GM23338 (cell line): ENCODE results near the gene NPR2. TPM values are rescaled to one million over a fixed set of nuclear protein-coding genes. Genes with fewer than 3 reads are reported as not detected.

ENCODE experiments used
- ATAC-seq: fragments of 200-7000 bp; cut with Tn5 transposase; 3 replicates; pipeline ENCODE4 v1.9.1; 2020
- DNase-seq: peaks from one replicate; pipeline ENCODE4 v3.0.0-alpha.2; 2015; ENCODE audit warnings: low spot score
- H2AFZ ChIP-seq: fragments of 200-600 bp; sonication (generic); 2 replicates; pipeline ENCODE4 v1.8.0; 2016; ENCODE audit warnings: antibody characterized with exemption, mild to moderate bottlenecking, moderate library complexity
- H3F3A ChIP-seq: fragments of 200-600 bp; sonication (generic); replicated peaks from 2 replicates; pipeline ENCODE4 v1.8.0; 2017; ENCODE audit warnings: antibody characterized with exemption, mixed run types, low read depth
- H3K27ac ChIP-seq: fragments of 200-600 bp; sonication (generic); 2 replicates; pipeline ENCODE4 v1.6.1; 2016; ENCODE audit warnings: low read depth
- H3K27me3 ChIP-seq: fragments of 200-600 bp; sonication (generic); 2 replicates; pipeline ENCODE4 v1.8.0; 2016; ENCODE audit warnings: mild to moderate bottlenecking, mixed run types, moderate library complexity; ENCODE audit not compliant: insufficient read depth
- H3K36me3 ChIP-seq: fragments of 200-600 bp; sonication (generic); 2 replicates; pipeline ENCODE4 v1.8.0; 2016; ENCODE audit warnings: mild to moderate bottlenecking; ENCODE audit not compliant: insufficient read depth
- H3K4me1 ChIP-seq: fragments of 200-600 bp; sonication (generic); 2 replicates; pipeline ENCODE4 v1.8.0; 2016; ENCODE audit warnings: mild to moderate bottlenecking, moderate library complexity; ENCODE audit not compliant: insufficient read depth
- H3K4me2 ChIP-seq: fragments of 200-600 bp; sonication (generic); 2 replicates; pipeline ENCODE4 v1.7.1; 2017; ENCODE audit warnings: mixed run types
- H3K4me3 ChIP-seq: fragments of 200-600 bp; sonication (generic); 2 replicates; pipeline ENCODE4 v1.6.1; 2016; ENCODE audit warnings: mixed run types
- H3K79me2 ChIP-seq: fragments of 200-600 bp; sonication (generic); replicated peaks from 2 replicates; pipeline ENCODE4 v1.8.0; 2017; ENCODE audit warnings: mild to moderate bottlenecking; ENCODE audit not compliant: insufficient read depth
- H3K9me2 ChIP-seq: fragments of 200-600 bp; sonication (generic); 2 replicates; pipeline ENCODE4 v1.8.0; 2017; ENCODE audit not compliant: insufficient read depth
- H4K20me1 ChIP-seq: fragments of 200-600 bp; sonication (generic); replicated peaks from 2 replicates; pipeline ENCODE4 v1.8.0; 2017; ENCODE audit warnings: mild to moderate bottlenecking; ENCODE audit not compliant: insufficient read depth
- H3K27ac Mint-ChIP-seq: 2 replicates; pipeline ENCODE4 v1.8.0; 2020; ENCODE audit warnings: inconsistent platforms, mild to moderate bottlenecking, moderate library complexity, mixed read lengths
- H3K27me3 Mint-ChIP-seq: 3 replicates; pipeline ENCODE4 v1.8.0; 2022; ENCODE audit warnings: low read depth, mild to moderate bottlenecking, moderate library complexity, mixed read lengths, inconsistent platforms; ENCODE audit not compliant: insufficient read depth, poor library complexity
- H3K36me3 Mint-ChIP-seq: 3 replicates; pipeline ENCODE4 v1.8.0; 2021; ENCODE audit warnings: low read depth, mild to moderate bottlenecking, inconsistent platforms, moderate library complexity, mixed read lengths
- H3K4me1 Mint-ChIP-seq: 3 replicates; pipeline ENCODE4 v1.8.0; 2020; ENCODE audit warnings: mild to moderate bottlenecking, inconsistent platforms, mixed read lengths
- H3K4me3 Mint-ChIP-seq: 3 replicates; pipeline ENCODE4 v1.8.0; 2021; ENCODE audit warnings: moderate library complexity, mild to moderate bottlenecking, inconsistent platforms, mixed read lengths
- H3K9me3 Mint-ChIP-seq: 3 replicates; pipeline ENCODE4 v1.8.0; 2020; ENCODE audit warnings: moderate library complexity, mild to moderate bottlenecking, inconsistent platforms, mixed read lengths
- CREB1 ChIP-seq: fragments of 250-450 bp; sonication (Bioruptor Pico); IDR thresholded peaks from 2 replicates; pipeline ENCODE4 v1.5.0; 2020; ENCODE audit warnings: low read depth, mild to moderate bottlenecking, moderate library complexity
- CTCF ChIP-seq, 2 experiments: fragments of 200-600 bp in 1 of 2; sonication (generic) in 1 of 2; conservative IDR thresholded peaks; 2 replicates each; pipeline versions ENCODE4 v1.5.1 to v1.6.1; 2016 to 2017; ENCODE audit warnings: antibody characterized with exemption in 2 of 2, low read depth in 2 of 2, mild to moderate bottlenecking in 2 of 2, moderate library complexity in 1 of 2
- ETS1 ChIP-seq: IDR thresholded peaks from 2 replicates; pipeline ENCODE4 v1.6.1; 2016; ENCODE audit warnings: antibody characterized with exemption
- EZH2 ChIP-seq: fragments of 200-600 bp; sonication (generic); IDR thresholded peaks from one replicate; pipeline ENCODE4 v1.8.0; 2017; ENCODE audit warnings: antibody characterized with exemption, mild to moderate bottlenecking, low read depth; ENCODE audit not compliant: unreplicated experiment
- EZH2phosphoT487 ChIP-seq: fragments of 200-600 bp; sonication (generic); IDR thresholded peaks from one replicate; pipeline ENCODE4 v1.8.1; 2018; ENCODE audit warnings: antibody characterized with exemption; ENCODE audit not compliant: unreplicated experiment
- JUNB ChIP-seq: IDR thresholded peaks from one replicate; pipeline ENCODE4 v1.6.1; 2016; ENCODE audit warnings: antibody characterized with exemption; ENCODE audit not compliant: unreplicated experiment
- NANOG ChIP-seq: IDR thresholded peaks from 2 replicates; pipeline ENCODE4 v1.6.1; 2016; ENCODE audit warnings: antibody characterized with exemption, borderline replicate concordance
- POLR2AphosphoS5 ChIP-seq: IDR thresholded peaks from 2 replicates; pipeline ENCODE4 v1.6.1; 2016; ENCODE audit warnings: antibody characterized with exemption, low read depth
- REST ChIP-seq: IDR thresholded peaks from one replicate; pipeline ENCODE4 v1.6.1; 2018; ENCODE audit warnings: antibody characterized with exemption; ENCODE audit not compliant: unreplicated experiment
- STAT1 ChIP-seq: IDR thresholded peaks from one replicate; pipeline ENCODE4 v1.6.1; 2016; ENCODE audit warnings: antibody characterized with exemption; ENCODE audit not compliant: unreplicated experiment
- ZNF331 ChIP-seq: fragments of 250-450 bp; sonication (Bioruptor Pico); IDR thresholded peaks from 2 replicates; pipeline ENCODE4 v1.5.0; 2020; ENCODE audit warnings: low read depth, mild to moderate bottlenecking, moderate library complexity
- ZNF462 ChIP-seq: fragments of 250-450 bp; sonication (Bioruptor Pico); IDR thresholded peaks from 2 replicates; pipeline ENCODE4 v1.5.0; 2020; ENCODE audit warnings: mild to moderate bottlenecking, moderate library complexity
- polyA plus RNA-seq: library from polyadenylated mRNA; unstranded; fragments of >200 nt; fragmentation: Nextera tagmentation; extraction: Ambion mirVana; gene quantifications from 2 replicates; pipeline ENCODE4 v1.2.1, GENCODE V29; 2016
- total RNA-seq: library from RNA; depleted of rRNA; stranded (reverse); fragments of >200 nt; shearing (Covaris generic); gene quantifications from 2 replicates; pipeline ENCODE4 v1.2.3, GENCODE V29; 2014

Gene NPR2
- total and polyA plus RNA-seq, 2 experiments from 2014 or later, result 9.0 to 14.4 TPM

- Mint-ChIP-seq H3K36me3 (no peaks in the 10 kb centered on the region), H3K4me3 (peak overlapping the region; percentile 73), H3K27ac (peak overlapping the region; percentile 21; the same call in 1 of the 2 replicates), H3K4me1 (peaks cover 32% of the 10 kb centered on the region), H3K9me3 (no peaks in the 10 kb centered on the region; the same call in 2 of the 3 replicates), H3K27me3 (peaks cover 13% of the 10 kb centered on the region)
- Histone ChIP-seq H2AFZ (peak overlapping the region; percentile 100), H3F3A (0 out of 2 replicates have a peak, but pooled peaks cover 6% of the 10 kb centered on the region), H4K20me1 (no peaks in the 10 kb centered on the region), H3K4me2 (peak overlapping the region; percentile 99), H3K27ac (no peak overlapping the region), H3K9me2 (no peaks in the 10 kb centered on the region), H3K4me3 (peak overlapping the region; percentile 88), H3K27me3 (no peaks in the 10 kb centered on the region), H3K79me2 (no peaks in the 10 kb centered on the region), H3K36me3 (no peaks in the 10 kb centered on the region), H3K4me1 (peaks cover 8% of the 10 kb centered on the region; the same call in 1 of the 2 replicates)
- TF ChIP-seq CREB1, result no peak
- no peak for TF ChIP-seq NANOG
- TF ChIP-seq ZNF331, result no peak
- TF ChIP-seq JUNB, result no peak
- no peak for TF ChIP-seq REST
- no peak for TF ChIP-seq POLR2AphosphoS5
- TF ChIP-seq ZNF462, result no peak
- TF ChIP-seq ETS1, result no peak
- TF ChIP-seq EZH2, result no peak
- TF ChIP-seq CTCF (conservative IDR thresholded peaks at IDR 0.05; ENCODE audit: low read depth in 2 of 2), result no peak
- TF ChIP-seq STAT1, result no peak
- TF ChIP-seq EZH2phosphoT487, result no peak
- DNase-seq (no peak), ATAC-seq (peak; percentile 2)
These were observed 38.3 kb downstream of the NPR2 start for GRCh38 chr9:35829764-35830096.
